Parathyroid adenoma (tissue), 2 donors: ENCODE data around the gene SALL1.

Experiments used
- H2AFZ ChIP-seq: fragments of 300-600 bp; sonication (generic); one replicate; pipeline ENCODE4 v1.7.0; 2017; ENCODE audit warnings: antibody characterized with exemption, mild to moderate bottlenecking
- H3K27ac ChIP-seq: fragments of 300-600 bp; sonication (generic); one replicate; pipeline ENCODE4 v1.7.0; 2017
- H3K27me3 ChIP-seq: fragments of 300-600 bp; sonication (generic); one replicate; pipeline ENCODE4 v1.7.0; 2017; ENCODE audit warnings: low read length; ENCODE audit not compliant: control insufficient read depth, insufficient read depth
- H3K36me3 ChIP-seq: fragments of 300-600 bp; sonication (generic); one replicate; pipeline ENCODE4 v1.7.0; 2017; ENCODE audit warnings: low read length; ENCODE audit not compliant: control insufficient read depth, insufficient read depth
- H3K4me1 ChIP-seq: fragments of 300-600 bp; sonication (generic); one replicate; pipeline ENCODE4 v1.7.0; 2017; ENCODE audit warnings: control low read depth
- H3K4me2 ChIP-seq: fragments of 300-600 bp; sonication (generic); one replicate; pipeline ENCODE4 v1.7.0; 2017; ENCODE audit warnings: low read length
- H3K4me3 ChIP-seq: fragments of 300-600 bp; sonication (generic); one replicate; pipeline ENCODE4 v1.7.0; 2017; ENCODE audit warnings: low read depth, low read length
- H3K79me2 ChIP-seq: fragments of 300-600 bp; sonication (generic); one replicate; pipeline ENCODE4 v1.7.0; 2017; ENCODE audit warnings: control low read depth
- H3K9ac ChIP-seq: fragments of 300-600 bp; sonication (generic); one replicate; pipeline ENCODE4 v1.7.0; 2017; ENCODE audit warnings: mild to moderate bottlenecking
- H3K9me3 ChIP-seq: fragments of 300-600 bp; sonication (generic); one replicate; pipeline ENCODE4 v1.7.0; 2017; ENCODE audit warnings: low read length; ENCODE audit not compliant: control insufficient read depth
- CTCF ChIP-seq: fragments of 300-600 bp; sonication (generic); IDR thresholded peaks from one replicate; pipeline ENCODE4 v1.7.0; 2017; ENCODE audit warnings: antibody characterized with exemption, mild to moderate bottlenecking
- donor health status: primary hyperparathyroidism.

The SALL1 gene

GRCh38 chr16:51161440-51162195 is 10.5 kb upstream of the SALL1 start:
- Histone ChIP-seq H3K27me3 (no peaks in the 10 kb centered on the region), H3K9me3 (no peaks in the 10 kb centered on the region), H3K79me2 (no peaks in the 10 kb centered on the region), H3K9ac (no peak overlapping the region), H3K4me3 (no peak overlapping the region), H3K4me2 (no peak overlapping the region), H3K36me3 (no peaks in the 10 kb centered on the region), H2AFZ (no peak overlapping the region), H3K27ac (no peak overlapping the region), H3K4me1 (no peaks in the 10 kb centered on the region)
- no peak for TF ChIP-seq CTCF

DNA sequence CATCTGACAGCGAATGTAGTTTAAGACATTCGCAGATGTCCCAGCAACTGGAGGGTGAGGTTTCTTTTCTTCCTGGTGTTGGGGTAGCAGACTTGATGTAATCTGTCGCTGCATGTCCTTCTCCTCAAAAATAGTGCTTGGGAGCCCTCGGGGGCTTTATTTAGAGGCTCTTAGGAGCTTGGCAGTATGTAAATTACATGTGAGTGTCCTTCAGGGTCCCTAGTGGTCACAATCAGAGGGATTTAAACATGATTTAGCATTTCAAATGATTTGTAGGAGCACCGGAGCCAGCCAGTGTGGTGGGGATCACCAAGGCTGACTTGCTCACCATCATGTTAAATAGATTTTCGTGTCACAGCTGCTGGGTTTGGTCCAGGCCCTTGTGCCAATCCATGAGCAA is 8.8 kb upstream of the SALL1 start:
- H3K27me3 ChIP-seq = no peaks in the 10 kb centered on the region
- H3K27ac ChIP-seq = no peak overlapping the region

DNA sequence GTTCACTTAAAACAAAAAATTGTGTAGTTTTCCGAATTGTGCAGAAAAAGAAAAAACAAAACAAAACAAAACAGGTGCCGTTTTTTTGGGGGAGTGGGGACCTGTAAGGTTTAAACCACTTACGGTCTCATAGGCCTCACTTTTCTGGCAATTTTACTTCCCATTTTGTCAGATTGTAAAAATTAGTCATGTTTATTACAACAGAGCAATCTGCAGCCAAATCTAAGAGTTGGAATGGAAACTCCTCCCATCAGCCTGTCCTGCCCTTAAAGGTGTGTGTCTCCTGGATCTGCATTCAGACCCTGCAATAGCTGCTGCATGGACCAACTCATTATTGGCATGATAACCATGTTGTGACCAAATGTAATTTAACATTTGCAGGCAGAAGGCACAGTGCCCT is 8.2 kb upstream of the SALL1 start:
- Histone ChIP-seq H2AFZ (no peak overlapping the region), H3K9ac (no peak overlapping the region), H3K4me2 (no peak overlapping the region), H3K27me3 (no peaks in the 10 kb centered on the region), H3K27ac (no peak overlapping the region), H3K4me1 (no peaks in the 10 kb centered on the region), H3K4me3 (no peak overlapping the region), H3K9me3 (no peaks in the 10 kb centered on the region), H3K36me3 (no peaks in the 10 kb centered on the region), H3K79me2 (no peaks in the 10 kb centered on the region)
- TF ChIP-seq CTCF = no peak

More for the DNA sequence above, 8.8 kb upstream of the SALL1 start:
- TF ChIP-seq CTCF = no peak
- no peaks in the 10 kb centered on the region for H3K36me3 ChIP-seq
- H3K9ac ChIP-seq = no peak overlapping the region
- no peak overlapping the region for H3K4me2 ChIP-seq
- no peaks in the 10 kb centered on the region for H3K79me2 ChIP-seq
- no peak overlapping the region for H3K4me3 ChIP-seq
- no peaks in the 10 kb centered on the region for H3K9me3 ChIP-seq
- no peaks in the 10 kb centered on the region for H3K4me1 ChIP-seq
- H2AFZ ChIP-seq = no peak overlapping the region

GRCh38 chr16:51157698-51158097 is 6.6 kb upstream of the SALL1 start:
- Histone ChIP-seq H3K27me3 (no peaks in the 10 kb centered on the region), H3K4me3 (no peak overlapping the region), H3K79me2 (no peaks in the 10 kb centered on the region), H3K9me3 (no peaks in the 10 kb centered on the region), H2AFZ (no peak overlapping the region), H3K4me2 (no peak overlapping the region), H3K4me1 (no peaks in the 10 kb centered on the region), H3K36me3 (no peaks in the 10 kb centered on the region), H3K9ac (no peak overlapping the region), H3K27ac (no peak overlapping the region)
- no peak for TF ChIP-seq CTCF

- no peak for TF ChIP-seq CTCF
- H3K36me3 ChIP-seq = no peaks in the 10 kb centered on the region
- no peaks in the 10 kb centered on the region for H3K4me1 ChIP-seq
- H3K27ac ChIP-seq = no peak overlapping the region
- H3K4me2 ChIP-seq = peak overlapping the region; percentile 87
- H3K27me3 ChIP-seq = no peaks in the 10 kb centered on the region
- H3K9me3 ChIP-seq = no peaks in the 10 kb centered on the region
- H3K4me3 ChIP-seq = peak overlapping the region; percentile 63
- no peak overlapping the region for H2AFZ ChIP-seq
- no peaks in the 10 kb centered on the region for H3K79me2 ChIP-seq
- H3K9ac ChIP-seq = no peak overlapping the region
These were observed 5.7 kb upstream of the SALL1 start for GRCh38 chr16:51156807-51157200.
